Suppressor macrophage treated with lipopolysaccharide for 1 hour (primary cell): ENCODE measurements around the gene KCNQ5.
"Not testable (repeated sequence)": the region's sequence is repeated elsewhere in the genome, so short reads cannot be mapped to it uniquely, and the experiment has no call there.

Source experiments
- DNase-seq, 3 donors: peaks; one replicate each; pipeline ENCODE4 v3.0.0-alpha.2; 2020 to 2022

The KCNQ5 gene

GRCh38 chr6:72621291-72622093 lies at the start of gene KCNQ5:
TSS of gene KCNQ5 (plus strand) at chr6:72622064.
- DNase-seq, result peak in 2 of 3 donors; percentile 7 to 17

GRCh38 chr6:72579865-72580264 lies 42.0 kb upstream of the KCNQ5 start:
- peak in 1 of 3 donors; percentile 7 for DNase-seq

GRCh38 chr6:72580281-72580940 lies 41.5 kb upstream of the KCNQ5 start:
- DNase-seq, result peak; percentile 71 to 86 (median 86)

GRCh38 chr6:72580950-72581349 lies 40.9 kb upstream of the KCNQ5 start:
- DNase-seq, result not testable (repeated sequence)

GRCh38 chr6:72588155-72588554 lies 33.7 kb upstream of the KCNQ5 start:
- DNase-seq, result no peak

GRCh38 chr6:72589096-72589495 lies 32.8 kb upstream of the KCNQ5 start:
- DNase-seq, result no peak

- DNase-seq, result no peak
These were observed 26.1 kb upstream of the KCNQ5 start for GRCh38 chr6:72595812-72596211.

GRCh38 chr6:72616406-72617015 lies 5.4 kb upstream of the KCNQ5 start:
- peak; percentile 63 to 76 (median 68) for DNase-seq

GRCh38 chr6:72617721-72618120 lies 4.1 kb upstream of the KCNQ5 start:
- DNase-seq, result no peak

- peak; percentile 70 to 83 (median 72) for DNase-seq
These were observed 1.8 kb upstream of the KCNQ5 start for GRCh38 chr6:72619883-72620696.

GRCh38 chr6:72620871-72621290 lies 983 bp upstream of the KCNQ5 start:
- peak in 1 of 3 donors; percentile 10 for DNase-seq

GRCh38 chr6:72622094-72622940 lies 453 bp downstream of the KCNQ5 start:
- peak; percentile 69 to 84 (median 72) for DNase-seq

- DNase-seq, result no peak
These were observed 1.9 kb downstream of the KCNQ5 start for GRCh38 chr6:72623808-72624207.

- DNase-seq, result peak; percentile 17 to 58 (median 42)
These were observed 2.8 kb downstream of the KCNQ5 start for GRCh38 chr6:72624557-72625160.

GRCh38 chr6:72626126-72626525 lies 4.3 kb downstream of the KCNQ5 start:
- DNase-seq, result no peak

- no peak for DNase-seq
These were observed 5.7 kb downstream of the KCNQ5 start for GRCh38 chr6:72627539-72627938.

GRCh38 chr6:72631480-72631879 lies 9.6 kb downstream of the KCNQ5 start:
- no peak for DNase-seq

- no peak for DNase-seq
These were observed 13.8 kb downstream of the KCNQ5 start for GRCh38 chr6:72635636-72636035.

GRCh38 chr6:72636215-72636614 lies 14.4 kb downstream of the KCNQ5 start:
- DNase-seq, result no peak

- peak in 1 of 3 donors; percentile 35 for DNase-seq
These were observed 14.9 kb downstream of the KCNQ5 start for GRCh38 chr6:72636786-72637185.

- DNase-seq, result no peak
These were observed 18.2 kb downstream of the KCNQ5 start for GRCh38 chr6:72639920-72640614.
